GM10266 (cell line): ENCODE data around the gene PGAP3.

Source experiments
- DNase-seq: peaks from one replicate; pipeline ENCODE4 v3.0.0; 2012; ENCODE audit errors: extremely low spot score
- TF ChIP-seq, protein P1 (sequence below): IDR thresholded peaks from 2 replicates; pipeline ENCODE4 v1.5.1; 2012; ENCODE audit warnings: mild to moderate bottlenecking, low read depth; ENCODE audit not compliant: control insufficient read depth, insufficient read depth; ENCODE audit errors: missing control alignments

PGAP3 gene

DNA sequence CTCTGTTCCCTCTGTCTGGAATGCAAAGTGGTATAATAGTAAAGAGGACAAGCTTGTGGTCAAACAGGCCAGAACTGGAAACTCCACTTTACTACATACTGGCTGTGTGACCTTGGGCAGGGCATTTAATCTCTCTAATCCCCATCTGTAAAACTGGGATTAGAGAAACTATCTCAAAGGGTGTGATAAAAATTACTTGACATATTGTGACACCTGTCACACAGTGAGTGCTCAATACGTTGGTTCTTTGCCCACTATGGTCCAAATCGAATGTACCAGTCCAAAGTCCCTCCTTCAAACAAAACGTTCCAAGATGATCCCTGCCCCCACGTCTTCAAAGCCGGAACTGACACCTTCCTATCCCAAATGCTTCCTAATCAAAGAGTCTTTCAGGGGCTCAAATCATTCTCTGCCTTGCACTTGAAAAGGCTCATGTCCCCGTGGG lies 734 bp downstream of the PGAP3 start:
- DNase-seq: no peak
- TF ChIP-seq, protein P1, sequence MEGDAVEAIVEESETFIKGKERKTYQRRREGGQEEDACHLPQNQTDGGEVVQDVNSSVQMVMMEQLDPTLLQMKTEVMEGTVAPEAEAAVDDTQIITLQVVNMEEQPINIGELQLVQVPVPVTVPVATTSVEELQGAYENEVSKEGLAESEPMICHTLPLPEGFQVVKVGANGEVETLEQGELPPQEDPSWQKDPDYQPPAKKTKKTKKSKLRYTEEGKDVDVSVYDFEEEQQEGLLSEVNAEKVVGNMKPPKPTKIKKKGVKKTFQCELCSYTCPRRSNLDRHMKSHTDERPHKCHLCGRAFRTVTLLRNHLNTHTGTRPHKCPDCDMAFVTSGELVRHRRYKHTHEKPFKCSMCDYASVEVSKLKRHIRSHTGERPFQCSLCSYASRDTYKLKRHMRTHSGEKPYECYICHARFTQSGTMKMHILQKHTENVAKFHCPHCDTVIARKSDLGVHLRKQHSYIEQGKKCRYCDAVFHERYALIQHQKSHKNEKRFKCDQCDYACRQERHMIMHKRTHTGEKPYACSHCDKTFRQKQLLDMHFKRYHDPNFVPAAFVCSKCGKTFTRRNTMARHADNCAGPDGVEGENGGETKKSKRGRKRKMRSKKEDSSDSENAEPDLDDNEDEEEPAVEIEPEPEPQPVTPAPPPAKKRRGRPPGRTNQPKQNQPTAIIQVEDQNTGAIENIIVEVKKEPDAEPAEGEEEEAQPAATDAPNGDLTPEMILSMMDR: no peak

DNA sequence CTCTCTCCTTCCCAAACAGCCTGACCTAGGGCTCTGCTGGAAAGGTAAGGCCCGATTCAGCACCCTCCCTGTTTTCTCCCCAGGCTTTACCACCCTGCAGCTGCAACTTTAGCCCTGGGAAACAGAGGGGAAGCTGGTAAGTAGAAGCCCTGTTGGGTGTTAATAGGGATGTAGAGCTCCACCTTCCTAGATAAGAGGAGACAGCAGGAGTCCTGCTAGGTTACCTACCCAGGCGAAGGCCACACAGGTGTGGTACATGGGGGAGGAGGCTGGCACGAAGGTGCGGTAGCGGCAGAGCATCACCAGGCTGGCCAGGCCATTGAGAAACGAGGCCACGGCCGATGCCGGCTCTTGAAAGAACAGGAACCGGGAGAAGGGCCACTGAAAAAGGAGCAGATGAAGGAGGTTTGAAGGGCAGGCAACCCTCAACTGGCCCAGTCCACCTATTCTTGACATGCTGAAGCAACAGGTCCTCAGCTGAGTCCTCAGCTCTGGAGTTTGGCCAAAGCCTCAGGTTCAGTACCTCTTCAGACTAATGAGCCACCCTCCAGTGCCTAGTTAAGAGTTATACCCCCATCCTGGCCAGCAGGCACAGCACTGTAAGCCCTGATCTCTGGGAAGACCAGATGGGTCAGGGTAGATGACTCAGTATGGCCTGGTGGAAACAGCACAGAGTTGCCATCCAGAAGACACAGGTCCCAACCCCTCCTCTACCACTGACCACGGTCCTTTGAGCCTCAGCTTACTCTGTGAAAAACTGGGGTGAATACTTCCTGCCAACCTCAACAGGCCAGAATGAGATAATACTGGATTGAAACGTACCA lies 3.3 kb downstream of the PGAP3 start:
- TF ChIP-seq, protein P1: no peak
- no peak for DNase-seq

DNA sequence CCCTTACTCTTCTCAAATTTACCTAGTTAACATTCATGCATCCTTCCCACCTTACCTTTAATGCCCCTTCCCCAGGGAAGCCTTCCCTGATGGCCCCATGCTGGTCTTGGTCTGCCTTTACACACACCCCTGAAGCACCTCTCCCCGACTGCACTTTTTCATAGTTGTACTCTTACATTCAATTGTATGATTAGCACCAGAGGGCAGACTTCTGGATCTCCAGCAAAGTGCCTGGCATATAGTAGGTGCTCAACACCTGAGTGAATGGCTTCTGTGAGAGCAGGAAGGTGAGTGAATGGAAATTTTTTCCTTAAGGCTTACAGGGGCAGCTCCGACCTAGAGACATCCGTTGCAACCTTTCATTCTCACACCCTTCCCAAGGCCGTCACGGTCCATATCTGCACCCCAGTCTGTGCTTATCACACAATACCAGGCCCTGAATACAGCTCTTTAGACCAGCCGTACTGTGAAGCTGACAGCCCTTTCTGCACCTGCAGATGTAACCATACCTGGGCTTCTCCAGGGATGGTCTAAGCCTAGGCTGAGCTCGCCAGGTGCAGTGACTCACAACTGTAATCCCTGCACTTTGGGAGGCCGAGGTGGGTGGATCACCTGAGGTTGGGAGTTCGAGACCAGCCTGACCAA lies 4.4 kb downstream of the PGAP3 start:
- DNase-seq: no peak
- TF ChIP-seq, protein P1: no peak

DNA sequence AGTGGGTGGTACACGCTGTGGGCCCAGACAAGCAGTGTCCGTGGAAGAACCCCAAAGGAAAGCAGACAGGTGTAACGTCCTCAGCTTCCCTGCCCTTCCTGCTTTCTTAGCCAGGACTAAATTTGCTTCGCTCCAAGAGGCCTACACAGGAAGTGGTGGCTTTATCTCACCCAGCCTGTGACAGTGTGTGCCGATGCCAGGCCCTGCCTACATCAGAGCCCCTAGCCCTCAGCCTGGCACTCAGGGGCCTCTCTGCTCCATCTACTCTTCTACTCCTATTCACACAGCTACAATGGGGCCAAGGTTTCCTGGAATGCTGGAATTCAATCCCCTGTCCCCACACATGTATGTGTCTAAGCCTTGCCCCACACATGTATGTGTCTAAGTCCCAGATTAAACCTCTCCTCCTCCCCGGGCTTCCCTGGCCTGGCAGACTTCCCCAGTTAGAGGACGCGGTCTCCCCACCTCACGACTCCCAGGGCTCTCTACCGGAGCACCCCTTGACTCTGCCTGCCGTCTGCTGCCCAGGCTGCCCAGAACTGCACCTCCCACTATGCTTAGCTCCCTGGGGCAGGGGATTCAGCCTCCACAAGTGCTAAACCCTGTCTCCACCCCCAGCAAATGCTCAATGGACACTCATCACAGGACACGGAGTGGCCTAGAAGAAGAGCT lies 8.2 kb downstream of the PGAP3 start:
- TF ChIP-seq, protein P1: no peak
- DNase-seq: no peak

DNA sequence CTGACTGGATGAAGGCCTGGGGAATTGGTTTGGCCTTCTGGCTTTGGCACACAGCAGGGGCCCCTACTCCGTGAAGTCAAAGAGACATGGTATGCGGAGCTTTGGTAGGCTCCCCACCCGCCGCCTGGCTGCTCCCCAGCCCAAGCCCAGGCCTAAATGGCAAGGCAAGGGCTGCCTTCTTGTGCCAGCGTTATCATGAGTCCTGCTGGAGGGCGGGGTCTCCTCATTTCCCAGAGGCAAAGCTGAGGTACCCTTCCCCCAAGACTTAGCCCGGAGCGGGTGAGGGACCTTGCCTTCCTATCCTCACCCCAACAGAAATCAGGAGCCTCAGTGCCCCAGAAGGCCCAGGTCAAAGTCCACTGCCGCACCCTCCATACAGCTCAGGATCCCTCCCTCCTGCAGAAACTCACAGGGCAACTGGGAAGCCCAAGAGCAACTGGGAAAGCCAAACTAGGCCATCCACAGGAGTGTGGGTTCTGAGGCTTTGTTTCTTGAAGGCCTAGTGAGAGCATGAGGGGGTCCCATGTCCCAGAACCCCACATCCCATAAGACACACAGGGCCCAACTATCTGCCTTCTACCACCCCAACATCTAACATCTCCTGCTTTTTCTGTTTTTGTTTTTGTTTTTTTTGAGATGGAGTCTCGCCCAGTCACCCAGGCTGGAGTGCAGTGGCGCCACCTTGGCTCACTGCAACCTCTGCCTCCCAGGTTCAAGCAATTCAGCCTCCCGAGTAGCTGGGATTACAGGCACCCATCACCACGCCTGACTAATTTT lies 9.3 kb downstream of the PGAP3 start:
- TF ChIP-seq, protein P1: peak; percentile 30
- DNase-seq: no peak

DNA sequence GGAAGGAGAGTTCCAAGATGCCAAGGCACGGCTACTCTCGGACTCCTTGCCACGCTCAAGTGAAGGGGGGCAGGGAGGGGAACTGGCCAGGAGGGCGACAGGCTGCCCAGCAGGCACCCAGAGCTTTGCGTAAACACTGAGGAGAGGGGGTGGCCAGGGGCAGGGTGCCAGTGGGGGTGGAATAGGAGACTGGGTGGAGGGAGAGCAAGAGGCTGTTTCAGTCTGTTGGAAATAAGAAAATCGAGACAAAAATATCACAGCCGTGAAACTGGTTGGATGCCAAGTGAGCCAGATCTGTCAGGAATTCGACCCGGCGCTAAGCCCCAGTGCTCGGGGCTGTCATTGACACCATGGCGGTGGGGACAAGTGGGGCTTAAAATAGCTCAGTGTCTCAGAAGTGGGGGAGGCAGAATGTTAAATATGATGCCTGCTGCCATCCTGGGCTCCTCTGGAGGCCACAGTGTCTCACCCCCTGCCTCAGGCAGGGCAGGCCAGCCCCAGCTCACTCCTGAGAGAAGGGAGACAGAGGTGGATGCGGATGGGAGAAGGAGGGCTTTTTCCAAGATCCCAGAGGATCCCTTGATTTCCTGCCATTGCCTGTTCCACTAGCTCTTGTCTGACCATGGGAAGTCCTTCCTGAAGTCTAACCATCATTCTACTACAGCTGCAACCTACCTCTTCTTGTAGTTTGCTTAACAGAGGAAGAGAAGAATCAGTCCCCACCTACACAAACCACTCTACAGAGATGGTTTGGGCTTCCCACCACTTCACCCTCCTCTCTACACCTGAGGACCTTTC lies 10.1 kb downstream of the PGAP3 start:
- TF ChIP-seq, protein P1: no peak
- DNase-seq: no peak
